CD4-positive, alpha-beta T cell treated with Interleukin-21 for 1 hour (primary cell): ENCODE measurements around the gene ZNF407.
"Not testable (repeated sequence)": the region's sequence is repeated elsewhere in the genome, so short reads cannot be mapped to it uniquely, and the experiment has no call there.

Experiments
- DNase-seq: peaks from one replicate; pipeline ENCODE4 v3.0.0-alpha.2; 2020

The ZNF407 gene, protein sequence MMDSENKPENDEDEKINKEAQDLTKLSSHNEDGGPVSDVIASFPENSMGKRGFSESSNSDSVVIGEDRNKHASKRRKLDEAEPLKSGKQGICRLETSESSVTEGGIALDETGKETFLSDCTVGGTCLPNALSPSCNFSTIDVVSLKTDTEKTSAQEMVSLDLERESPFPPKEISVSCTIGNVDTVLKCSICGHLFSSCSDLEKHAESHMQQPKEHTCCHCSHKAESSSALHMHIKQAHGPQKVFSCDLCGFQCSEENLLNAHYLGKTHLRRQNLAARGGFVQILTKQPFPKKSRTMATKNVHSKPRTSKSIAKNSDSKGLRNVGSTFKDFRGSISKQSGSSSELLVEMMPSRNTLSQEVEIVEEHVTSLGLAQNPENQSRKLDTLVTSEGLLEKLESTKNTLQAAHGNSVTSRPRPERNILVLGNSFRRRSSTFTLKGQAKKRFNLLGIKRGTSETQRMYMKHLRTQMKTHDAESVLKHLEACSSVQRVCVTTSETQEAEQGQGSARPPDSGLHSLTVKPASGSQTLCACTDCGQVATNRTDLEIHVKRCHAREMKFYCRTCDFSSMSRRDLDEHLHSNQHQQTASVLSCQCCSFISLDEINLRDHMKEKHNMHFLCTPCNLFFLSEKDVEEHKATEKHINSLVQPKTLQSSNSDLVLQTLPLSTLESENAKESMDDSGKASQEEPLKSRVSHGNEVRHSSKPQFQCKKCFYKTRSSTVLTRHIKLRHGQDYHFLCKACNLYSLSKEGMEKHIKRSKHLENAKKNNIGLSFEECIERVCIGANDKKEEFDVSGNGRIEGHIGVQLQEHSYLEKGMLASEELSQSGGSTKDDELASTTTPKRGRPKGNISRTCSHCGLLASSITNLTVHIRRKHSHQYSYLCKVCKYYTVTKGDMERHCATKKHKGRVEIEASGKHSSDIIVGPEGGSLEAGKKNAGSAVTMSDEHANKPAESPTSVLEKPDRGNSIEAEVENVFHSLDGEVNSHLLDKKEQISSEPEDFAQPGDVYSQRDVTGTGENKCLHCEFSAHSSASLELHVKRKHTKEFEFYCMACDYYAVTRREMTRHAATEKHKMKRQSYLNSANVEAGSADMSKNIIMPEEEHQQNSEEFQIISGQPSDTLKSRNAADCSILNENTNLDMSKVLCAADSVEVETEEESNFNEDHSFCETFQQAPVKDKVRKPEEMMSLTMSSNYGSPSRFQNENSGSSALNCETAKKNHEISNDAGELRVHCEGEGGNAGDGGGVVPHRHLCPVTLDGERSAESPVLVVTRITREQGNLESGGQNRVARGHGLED (N-terminal part only)

DNA sequence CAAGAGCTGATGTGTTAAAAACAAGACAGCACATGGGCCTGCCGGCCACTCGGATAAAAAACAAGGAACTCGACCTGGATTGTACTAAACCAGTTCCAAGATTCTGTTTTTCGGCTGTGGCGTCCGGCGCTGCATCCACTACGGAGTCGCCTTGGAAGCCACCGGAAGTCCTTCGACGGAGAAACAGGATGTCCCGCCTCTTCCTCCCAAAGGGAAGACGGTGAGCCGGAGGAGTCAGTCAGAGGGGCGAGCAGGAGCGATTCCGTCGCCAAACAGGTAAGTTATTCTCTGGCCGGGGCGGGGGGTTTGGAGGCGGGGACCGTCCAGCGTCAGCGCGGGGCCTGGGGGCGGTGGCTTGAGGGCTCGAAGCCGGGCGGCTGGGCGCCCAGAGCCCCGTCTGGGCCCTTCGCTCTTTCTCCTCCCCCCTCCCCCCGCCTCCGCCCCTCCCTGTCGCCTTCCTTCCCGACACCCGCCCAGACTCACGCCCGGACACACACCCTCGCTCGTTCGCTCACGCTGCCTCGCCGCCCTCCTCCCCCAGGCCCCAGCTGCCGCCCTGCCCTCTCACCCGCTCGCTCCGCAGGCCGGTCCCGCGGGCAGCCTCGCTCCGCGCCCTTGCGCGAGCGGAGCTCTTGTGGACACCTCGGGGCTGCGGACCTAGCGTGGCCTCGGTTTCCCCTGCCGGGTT, at the start of gene ZNF407:
ZNF407 (plus strand) TSS at position 209 of the 688 bp plus-strand sequence. CDS start 33,150 bp downstream, outside the sequence.
- peak; percentile 91 for DNase-seq

DNA sequence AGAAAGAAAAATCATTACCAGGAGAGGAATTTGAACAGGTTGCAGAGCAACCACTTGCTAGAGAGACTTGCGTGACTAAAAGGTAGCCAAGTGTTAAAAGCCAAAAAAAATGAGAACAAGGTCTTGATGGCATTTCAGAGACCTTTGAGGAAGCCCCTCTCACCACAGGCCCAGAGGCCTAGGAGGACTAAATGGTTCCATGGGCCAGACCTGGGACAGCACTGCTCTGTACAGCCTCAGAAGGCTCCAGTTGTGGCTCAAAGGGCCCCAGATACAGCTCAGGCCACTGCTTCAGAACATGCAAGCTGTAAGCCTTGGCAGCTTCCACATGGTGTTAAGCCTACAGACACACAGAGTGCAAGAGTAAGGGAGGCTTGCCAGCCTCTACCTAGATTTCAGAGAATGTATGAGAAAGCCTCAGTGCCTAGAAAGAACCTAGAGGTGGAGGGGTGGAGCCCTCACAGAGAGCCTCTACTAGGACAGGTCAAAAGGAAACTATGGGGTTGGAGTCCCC, 48.0 kb upstream of the ZNF407 start:
- DNase-seq = no peak

DNA sequence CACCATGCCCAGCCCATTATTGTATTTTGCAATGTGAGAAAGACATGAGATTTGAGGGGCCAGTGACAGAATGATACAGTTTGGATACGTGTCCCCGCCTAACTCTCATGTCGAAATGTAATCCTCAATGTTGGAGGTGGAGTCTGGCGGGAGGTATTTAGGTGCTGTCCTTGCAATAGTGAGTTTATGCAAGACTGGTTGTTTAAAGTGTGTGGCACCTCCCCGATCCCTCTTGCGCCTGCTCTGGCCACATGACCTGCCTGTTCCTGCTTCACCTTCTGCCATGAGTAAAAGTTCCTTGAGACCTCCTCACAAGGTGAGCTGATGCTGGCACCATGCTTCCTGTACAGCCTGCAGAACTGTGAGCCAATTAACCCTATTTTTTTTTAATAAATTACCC, 46.8 kb upstream of the ZNF407 start:
- no peak for DNase-seq

DNA sequence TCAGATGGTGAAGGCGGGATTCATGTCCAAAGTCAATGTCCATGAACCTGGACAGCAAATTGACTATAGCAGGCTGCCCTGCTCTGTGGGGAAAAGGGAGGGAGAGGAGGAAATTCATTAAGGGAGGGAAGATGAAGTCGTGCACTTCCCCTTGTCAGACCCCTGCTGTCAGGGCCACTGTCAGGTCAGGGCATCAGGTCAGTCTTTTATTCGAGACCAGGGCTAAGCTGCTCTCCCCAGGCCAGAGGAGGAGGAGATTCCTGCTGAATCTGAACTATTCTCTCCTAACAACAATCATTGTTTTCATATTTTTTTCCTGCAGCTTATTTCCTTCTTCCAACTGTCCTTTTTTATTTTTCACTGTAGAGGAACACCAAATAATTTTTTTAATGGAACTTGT, 46.2 kb upstream of the ZNF407 start:
- DNase-seq = no peak

GRCh38 chr18:74551936-74552555, 45.6 kb upstream of the ZNF407 start:
- peak; percentile 75 for DNase-seq

DNA sequence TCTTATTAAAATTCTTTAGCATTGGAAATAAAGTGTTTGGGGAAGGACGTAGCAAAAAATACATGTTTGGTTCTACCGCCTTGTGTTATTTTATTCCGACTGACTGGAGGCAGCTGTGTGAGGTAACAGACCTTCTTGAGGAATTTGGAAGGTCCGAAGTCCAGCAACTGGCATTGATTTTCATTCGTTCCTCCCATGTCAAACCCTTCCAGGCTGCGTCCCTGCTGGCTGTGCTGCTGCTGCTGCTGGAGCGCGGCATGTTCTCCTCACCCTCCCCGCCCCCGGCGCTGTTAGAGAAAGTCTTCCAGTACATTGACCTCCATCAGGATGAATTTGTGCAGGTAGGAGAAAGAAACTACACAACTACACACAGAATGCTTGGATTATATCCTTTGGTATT, 41.5 kb upstream of the ZNF407 start:
- DNase-seq = no peak

GRCh38 chr18:74558096-74558495, 39.6 kb upstream of the ZNF407 start:
- no peak for DNase-seq

DNA sequence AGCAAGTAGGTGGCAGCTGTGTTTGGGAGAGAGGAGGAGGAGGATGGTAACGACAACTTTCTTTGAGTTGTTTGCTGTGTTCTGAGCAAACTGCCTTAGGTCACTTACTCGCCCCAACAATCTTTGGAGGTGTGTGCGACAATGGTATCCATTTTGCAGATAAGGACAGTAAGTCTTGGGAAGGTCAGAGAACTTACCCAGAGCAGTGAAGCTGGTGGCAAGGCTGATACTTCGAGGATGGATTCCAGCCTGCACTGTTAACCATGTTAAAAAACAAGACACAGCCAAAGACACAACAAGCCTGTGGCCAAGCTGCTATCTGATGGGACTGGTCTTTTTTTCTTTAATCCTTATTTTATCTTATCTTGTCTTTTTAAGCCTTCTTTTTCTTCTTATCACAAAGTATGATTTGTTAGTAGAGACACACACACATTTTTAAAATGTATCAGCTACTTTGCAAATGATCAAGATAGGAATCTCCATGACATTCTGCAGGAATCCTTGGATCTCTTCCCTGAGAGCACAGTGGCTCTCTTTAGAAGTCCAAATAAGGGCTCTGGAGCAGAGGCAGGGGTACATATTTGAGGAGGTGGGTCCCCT, 35.4 kb upstream of the ZNF407 start:
- DNase-seq = no peak

DNA sequence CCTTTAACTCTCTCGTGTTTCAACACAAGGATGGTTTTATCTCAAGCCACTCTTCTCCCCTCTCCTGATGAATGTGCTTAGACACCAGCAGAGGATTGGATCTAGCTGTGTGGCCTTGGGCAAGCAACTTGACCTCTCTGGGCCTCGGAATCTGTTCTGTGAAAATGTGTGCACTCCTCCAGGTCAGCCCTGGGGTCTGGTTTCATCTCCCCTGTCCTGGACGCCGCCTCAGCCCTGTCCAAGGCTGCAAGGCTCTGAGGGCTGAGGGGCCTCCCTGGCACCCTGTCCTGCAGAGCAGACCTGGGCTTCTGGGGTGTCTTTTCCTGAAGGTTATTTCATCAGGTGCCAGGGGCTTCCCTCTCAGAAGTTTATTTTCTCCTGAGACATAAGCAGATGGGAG, 34.9 kb upstream of the ZNF407 start:
- DNase-seq = no peak

GRCh38 chr18:74563999-74564398, 33.7 kb upstream of the ZNF407 start:
- no peak for DNase-seq

DNA sequence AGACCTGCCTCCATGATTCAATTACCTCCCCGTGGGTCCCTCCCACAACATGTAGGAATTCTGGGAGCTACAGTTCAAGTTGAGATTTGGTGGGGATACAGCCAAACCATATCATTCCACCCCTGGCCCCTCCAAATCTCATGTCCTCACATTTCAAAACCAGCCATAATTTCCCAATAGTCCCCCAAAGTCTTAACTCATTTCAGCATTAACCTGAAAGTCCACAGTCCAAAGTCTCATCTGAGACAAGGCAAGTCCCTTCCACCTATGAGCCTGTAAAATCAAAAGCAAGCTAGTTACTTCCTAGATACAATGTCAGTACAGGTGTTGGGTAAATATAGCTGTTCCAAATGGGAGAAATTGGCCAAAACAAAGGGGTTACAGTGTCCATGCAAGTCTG, 32.5 kb upstream of the ZNF407 start:
- not testable (repeated sequence) for DNase-seq

DNA sequence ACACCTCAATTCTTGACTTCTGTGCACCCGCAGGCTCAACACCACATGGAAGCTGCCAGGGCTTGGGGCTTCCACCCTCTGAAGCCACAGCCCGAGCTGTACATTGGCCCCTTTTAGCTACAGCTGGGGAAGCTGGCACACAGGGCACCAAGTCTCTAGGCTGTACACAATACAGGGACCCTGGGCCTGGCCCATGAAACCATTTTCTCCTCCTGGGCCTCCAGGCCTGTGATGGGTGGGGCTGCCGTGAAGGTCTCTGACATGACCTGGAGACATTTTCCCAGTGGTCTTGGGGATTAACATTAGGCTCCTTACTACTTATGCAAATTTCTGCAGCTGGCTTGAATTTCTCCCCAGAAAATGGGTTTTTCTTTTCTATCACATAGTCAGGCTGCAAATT, 31.7 kb upstream of the ZNF407 start:
- not testable (repeated sequence) for DNase-seq

DNA sequence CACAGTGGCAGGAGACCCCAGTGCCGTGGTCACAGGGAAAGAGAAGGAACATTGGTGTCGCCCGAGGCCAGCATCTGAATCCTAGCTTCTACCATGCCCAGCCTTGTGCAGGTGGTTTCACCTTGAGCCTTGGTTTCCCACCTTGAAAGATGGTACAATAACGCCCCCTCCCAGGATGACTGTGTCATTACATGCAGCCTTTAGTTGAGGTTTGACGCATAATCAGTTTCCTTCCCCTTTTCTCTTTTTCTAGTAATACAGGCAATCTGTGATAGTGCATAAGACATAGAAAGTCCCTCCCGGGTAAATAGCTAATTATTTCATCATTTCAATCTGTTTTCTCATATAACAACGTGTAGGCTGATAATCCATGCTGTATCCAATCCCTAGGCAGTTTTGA, 29.8 kb upstream of the ZNF407 start:
- DNase-seq = no peak

DNA sequence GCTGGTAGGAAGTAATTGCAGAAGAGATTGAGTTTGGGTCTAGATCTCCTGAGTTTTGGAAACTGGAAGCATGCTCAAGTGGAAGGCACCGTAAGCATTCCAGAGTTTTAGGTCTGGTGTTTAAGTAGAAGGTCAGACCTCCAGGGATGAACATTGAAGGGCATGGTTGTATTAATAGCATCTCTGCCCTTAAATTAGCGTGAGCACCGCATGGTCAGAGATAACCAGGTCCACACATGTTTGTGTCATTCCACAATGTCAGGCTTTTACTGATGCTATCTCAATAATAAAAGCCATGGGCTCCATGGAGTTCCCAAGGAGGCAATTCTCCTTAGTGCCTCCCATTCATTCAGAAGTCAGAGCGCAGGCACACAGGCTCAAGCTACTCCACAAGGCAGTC, 28.3 kb upstream of the ZNF407 start:
- DNase-seq = no peak

DNA sequence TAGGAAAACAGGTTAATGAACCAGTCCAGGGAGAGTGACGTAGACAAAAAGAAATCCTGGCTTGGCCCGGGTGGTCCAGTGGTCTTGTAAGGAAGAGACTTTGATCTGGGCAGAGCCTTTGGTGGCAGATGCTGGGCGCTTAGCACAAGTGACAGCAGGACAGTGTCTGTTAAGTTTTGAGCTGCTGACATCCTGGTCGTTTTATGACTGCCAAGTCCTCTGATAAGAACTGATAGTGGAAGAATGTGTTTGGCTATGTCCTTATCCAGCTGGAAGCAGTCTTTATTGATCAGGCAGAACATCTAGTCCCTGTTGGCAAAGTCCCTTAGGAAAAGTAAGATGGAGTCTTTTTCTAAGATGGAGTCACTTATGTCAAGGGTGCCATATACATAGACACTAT, 27.4 kb upstream of the ZNF407 start:
- no peak for DNase-seq

DNA sequence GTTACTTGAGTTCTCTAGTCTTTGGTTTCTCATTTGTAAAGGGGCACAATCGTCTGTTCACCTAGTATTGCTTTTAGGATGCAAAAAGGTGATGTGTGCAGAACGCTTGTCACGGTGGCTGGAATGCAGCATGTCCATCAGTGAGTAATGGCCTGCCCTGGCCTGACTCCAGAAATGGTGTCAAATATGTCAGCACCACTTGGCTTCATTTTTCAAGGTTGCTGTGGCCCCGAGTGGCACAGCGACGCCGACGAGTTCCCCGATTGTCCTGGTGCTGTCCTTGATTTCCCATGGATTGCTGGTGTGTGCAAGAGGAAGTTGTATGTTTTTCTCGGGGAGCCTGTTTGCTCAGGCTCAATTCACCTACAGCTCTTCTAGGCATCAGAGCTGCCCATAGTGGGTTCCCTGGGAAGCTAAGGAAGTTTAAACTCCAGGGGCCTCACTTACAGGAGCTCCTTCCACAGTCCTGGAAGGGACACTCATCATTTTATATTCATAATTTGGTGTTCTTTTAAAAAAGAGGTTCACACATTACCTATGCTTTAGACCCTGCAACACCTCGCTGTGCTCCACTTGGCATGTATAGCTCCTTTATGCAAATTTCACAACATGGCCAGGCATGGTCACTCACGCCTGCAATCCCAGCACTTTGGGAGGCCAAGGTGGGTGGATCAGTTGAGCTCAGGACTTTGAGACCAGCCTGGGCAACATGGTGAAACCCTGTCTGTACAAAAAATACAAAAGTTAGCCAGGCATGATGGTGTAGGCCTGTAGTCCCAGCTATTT, 25.6 kb upstream of the ZNF407 start:
- DNase-seq = no peak

DNA sequence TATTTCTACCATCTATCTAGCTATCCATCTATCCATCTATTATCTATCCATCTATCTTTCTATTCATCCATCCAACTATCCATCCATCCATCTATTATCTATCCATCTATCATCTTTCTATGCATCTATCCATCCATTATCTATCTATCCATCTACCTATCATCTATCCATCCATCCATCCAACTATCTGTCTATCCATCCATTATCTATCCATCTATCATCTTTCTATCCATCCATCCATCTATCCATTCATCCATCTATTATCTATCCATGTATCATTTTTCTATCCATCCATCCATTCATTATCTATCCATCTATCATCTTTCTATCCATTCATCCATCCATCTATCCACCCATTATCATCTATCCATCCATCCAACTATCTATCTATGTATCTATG, 24.6 kb upstream of the ZNF407 start:
- no peak for DNase-seq

- no peak for DNase-seq
Measured at GRCh38 chr18:74574916-74575315, 22.8 kb upstream of the ZNF407 start.

- DNase-seq = no peak
Measured at GRCh38 chr18:74577019-74577418, 20.7 kb upstream of the ZNF407 start.

- DNase-seq = no peak
Measured at GRCh38 chr18:74579496-74580065, 18.1 kb upstream of the ZNF407 start.
